Thoracic aorta (tissue), 2 donors: ENCODE measurements around the gene PDE7B. TPM values are rescaled to one million over a fixed set of nuclear protein-coding genes. Genes with fewer than 3 reads are reported as not detected.

Experiments used
- ATAC-seq: fragments of 150-250 bp; one replicate; pipeline ENCODE4 v1.8.0; 2017; ENCODE audit warnings: low read depth; ENCODE audit not compliant: insufficient number of reproducible peaks, low FRiP score
- DNase-seq: peaks from one replicate; pipeline ENCODE4 v3.0.0-alpha.2; 2020; ENCODE audit warnings: low spot score
- H3K27ac ChIP-seq, 2 donors: fragments of 200-600 bp; sonication (generic); 1 replicate in 1 of 2; 2 replicates in 1 of 2; pipeline ENCODE4 v1.5.1; 2016; ENCODE audit warnings: mild to moderate bottlenecking in 2 of 2, moderate library complexity in 2 of 2
- H3K27me3 ChIP-seq: fragments of 200-600 bp; sonication (generic); replicated peaks from 2 replicates; pipeline ENCODE4 v1.6.0; 2016; ENCODE audit warnings: mild to moderate bottlenecking; ENCODE audit not compliant: insufficient read depth
- H3K36me3 ChIP-seq: fragments of 200-600 bp; sonication (generic); one replicate; pipeline ENCODE4 v1.5.1; 2016
- H3K4me1 ChIP-seq, 2 donors: fragments of 200-600 bp; sonication (generic); 1 replicate in 1 of 2; 2 replicates in 1 of 2; pipeline versions ENCODE4 v1.5.1 to v1.6.0; 2016; ENCODE audit warnings: low read depth in 2 of 2, mild to moderate bottlenecking in 1 of 2; ENCODE audit not compliant: control insufficient read depth in 1 of 2
- H3K4me3 ChIP-seq: fragments of 200-600 bp; sonication (generic); 2 replicates; pipeline ENCODE4 v1.5.1; 2016; ENCODE audit warnings: mild to moderate bottlenecking
- H3K9me3 ChIP-seq: fragments of 200-600 bp; sonication (generic); 2 replicates; pipeline ENCODE4 v1.5.1; 2016
- total RNA-seq, 2 donors: library from RNA; depleted of rRNA; stranded (reverse); fragments of >200 nt; gene quantifications; one replicate each; pipeline versions ENCODE4 v1.1.0 to v1.2.3, GENCODE V29; 2016
- TF ChIP-seq, protein P1 (sequence below): fragments of 200-600 bp; sonication (generic); IDR thresholded peaks from one replicate; pipeline ENCODE4 v1.5.1; 2019; ENCODE audit warnings: antibody characterized with exemption

Gene PDE7B
- total RNA-seq = 10 to 100 TPM in 1 of 2 donors, 1 to 10 TPM in 1; 2.6 to 13.2 TPM

DNA sequence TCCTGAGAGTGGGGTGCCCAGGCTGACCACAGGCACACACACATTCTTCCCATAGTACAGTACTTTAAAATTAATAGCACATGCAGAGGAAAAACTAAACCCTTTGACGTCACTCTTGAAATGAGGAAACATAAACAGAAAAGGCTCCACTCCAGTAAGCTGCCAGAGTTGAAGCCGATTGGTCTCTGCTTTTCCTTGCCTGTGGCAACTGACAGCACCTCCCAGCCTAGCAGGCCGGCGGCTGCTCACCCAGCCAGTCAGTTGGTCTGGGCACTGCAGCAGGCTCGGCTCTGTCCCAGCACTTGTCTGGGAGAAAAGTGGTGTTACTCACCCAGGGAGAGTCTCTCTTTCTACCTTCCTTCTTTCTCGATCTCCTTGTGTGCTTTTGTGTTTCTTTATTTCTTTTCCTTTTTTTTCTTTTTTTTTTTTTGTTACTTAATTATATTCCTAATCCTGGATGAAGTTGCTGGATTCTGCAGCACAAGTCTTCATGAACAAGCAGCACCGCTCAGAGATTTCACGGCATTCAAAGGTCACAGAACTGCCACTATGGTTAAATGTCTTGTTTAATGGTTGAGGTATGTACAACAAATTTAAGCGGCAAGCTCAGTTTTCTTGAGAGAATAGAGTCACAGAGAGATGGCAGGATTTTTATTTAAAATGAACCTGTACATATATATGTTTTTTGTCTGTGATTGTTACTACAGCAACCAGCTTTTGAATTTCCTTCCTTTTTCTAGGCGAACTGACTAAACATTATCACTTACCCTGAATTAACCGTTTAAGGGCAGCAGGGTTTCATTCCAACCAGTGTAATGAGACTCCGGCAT lies at the start of gene PDE7B:
Gene PDE7B, plus strand, starts transcription at position 260 of the 830 bp plus-strand sequence.
- ATAC-seq (peak; percentile 37), DNase-seq (peak; percentile 11)
- H3K4me1 ChIP-seq = peaks cover 0 to 10% of the 10 kb centered on the region in 2 donors
- no peaks in the 10 kb centered on the region for H3K9me3 ChIP-seq
- H3K27me3 ChIP-seq = no peaks in the 10 kb centered on the region
- H3K36me3 ChIP-seq = no peaks in the 10 kb centered on the region
- H3K4me3 ChIP-seq = peak within 1 kb of the TSS; percentile 59
- no peak within 1 kb of the TSS for H3K27ac ChIP-seq
- TF ChIP-seq, protein P1, sequence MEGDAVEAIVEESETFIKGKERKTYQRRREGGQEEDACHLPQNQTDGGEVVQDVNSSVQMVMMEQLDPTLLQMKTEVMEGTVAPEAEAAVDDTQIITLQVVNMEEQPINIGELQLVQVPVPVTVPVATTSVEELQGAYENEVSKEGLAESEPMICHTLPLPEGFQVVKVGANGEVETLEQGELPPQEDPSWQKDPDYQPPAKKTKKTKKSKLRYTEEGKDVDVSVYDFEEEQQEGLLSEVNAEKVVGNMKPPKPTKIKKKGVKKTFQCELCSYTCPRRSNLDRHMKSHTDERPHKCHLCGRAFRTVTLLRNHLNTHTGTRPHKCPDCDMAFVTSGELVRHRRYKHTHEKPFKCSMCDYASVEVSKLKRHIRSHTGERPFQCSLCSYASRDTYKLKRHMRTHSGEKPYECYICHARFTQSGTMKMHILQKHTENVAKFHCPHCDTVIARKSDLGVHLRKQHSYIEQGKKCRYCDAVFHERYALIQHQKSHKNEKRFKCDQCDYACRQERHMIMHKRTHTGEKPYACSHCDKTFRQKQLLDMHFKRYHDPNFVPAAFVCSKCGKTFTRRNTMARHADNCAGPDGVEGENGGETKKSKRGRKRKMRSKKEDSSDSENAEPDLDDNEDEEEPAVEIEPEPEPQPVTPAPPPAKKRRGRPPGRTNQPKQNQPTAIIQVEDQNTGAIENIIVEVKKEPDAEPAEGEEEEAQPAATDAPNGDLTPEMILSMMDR = no peak

DNA sequence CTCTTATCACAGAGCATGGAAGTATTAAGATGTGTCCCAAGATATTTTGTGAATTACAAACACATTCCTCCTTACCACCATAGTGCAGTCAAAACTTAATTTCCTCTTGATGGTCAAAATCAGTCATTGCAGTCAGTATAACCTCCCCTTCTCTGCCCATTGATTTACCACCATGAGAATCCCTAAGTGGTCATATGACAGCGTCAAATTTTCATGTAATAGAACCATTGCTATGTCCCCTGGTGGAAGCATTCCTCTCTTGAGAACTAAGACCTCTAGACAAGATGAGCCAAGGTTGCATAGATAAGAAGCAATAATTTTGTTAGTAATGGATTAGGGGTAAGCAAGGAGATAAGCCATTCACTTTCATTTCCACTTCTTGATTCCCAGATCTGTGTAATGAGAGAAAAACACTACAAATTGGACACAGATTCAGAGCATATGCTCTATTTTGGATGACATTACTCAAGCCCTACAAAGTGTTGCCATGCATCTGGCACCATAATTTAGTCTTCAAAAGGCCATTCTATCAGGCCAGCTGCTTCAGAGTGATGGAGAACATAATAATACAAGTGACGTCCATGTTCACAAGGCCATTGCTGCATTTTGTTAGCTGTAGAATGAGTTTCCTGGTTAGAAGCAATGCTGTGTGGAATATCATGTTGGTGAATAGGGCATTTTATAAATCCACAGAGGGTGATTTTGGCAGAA lies 49.6 kb upstream of the PDE7B start:
- Histone ChIP-seq H3K4me3 (no peak overlapping the region), H3K36me3 (no peaks in the 10 kb centered on the region), H3K4me1 (no peaks in the 10 kb centered on the region), H3K9me3 (no peaks in the 10 kb centered on the region), H3K27me3 (no peaks in the 10 kb centered on the region), H3K27ac (no peak overlapping the region)
- TF ChIP-seq, protein P1 = no peak
- DNase-seq (no peak), ATAC-seq (no peak)

DNA sequence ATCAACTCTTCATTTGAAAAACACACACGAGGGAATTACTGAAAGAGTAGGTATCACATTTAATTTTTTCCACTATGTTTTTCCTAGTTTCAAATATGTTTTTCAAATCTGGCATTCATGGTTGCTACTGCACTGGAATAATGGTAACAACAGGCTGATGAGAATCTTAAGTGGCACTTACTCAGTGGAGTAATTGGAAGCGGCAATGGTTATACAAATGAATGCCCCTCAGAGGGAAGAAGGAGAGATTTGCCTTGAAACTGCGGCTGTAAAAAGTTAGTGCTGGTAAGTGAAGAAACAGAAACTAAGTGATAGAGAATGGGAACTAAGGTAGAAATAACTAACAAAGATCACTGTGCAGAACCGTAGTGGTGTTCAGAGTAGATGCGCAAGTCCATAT lies 41.0 kb upstream of the PDE7B start:
- TF ChIP-seq, protein P1 = no peak
- ATAC-seq = no peak
- H3K4me3 ChIP-seq = no peak overlapping the region

DNA sequence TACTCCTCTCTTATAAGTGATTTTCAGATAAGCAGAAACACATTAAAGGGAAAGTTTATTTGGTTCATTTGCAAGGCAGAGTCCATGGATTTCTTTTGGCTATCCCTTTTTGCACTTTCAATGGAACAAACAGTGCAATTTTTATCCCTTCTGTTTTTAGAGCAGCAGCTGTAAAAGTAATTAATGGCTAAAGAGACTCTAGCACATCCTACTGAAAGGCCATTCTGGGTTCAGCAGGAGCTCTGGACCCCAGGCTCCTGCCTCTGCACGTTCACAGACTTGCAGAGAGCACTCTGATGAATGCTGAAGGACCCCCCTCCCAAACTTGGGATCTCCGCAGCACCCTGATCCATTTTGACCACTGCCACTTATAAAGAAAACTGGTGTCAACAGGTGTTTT lies 40.3 kb upstream of the PDE7B start:
- Histone ChIP-seq H3K9me3 (no peaks in the 10 kb centered on the region), H3K4me3 (no peak overlapping the region), H3K4me1 (no peaks in the 10 kb centered on the region), H3K27me3 (no peaks in the 10 kb centered on the region), H3K27ac (no peak overlapping the region), H3K36me3 (no peaks in the 10 kb centered on the region)
- no peak for DNase-seq
- ATAC-seq = no peak
- TF ChIP-seq, protein P1 = no peak

More for the DNA sequence above, 41.0 kb upstream of the PDE7B start:
- Histone ChIP-seq H3K36me3 (no peaks in the 10 kb centered on the region), H3K27me3 (no peaks in the 10 kb centered on the region), H3K4me1 (no peaks in the 10 kb centered on the region), H3K27ac (no peak overlapping the region), H3K9me3 (no peaks in the 10 kb centered on the region)
- DNase-seq = no peak
